GM19372 (cell line): ENCODE data around the gene SERPINE3.

Experiments used
- ATAC-seq: cut with Tn5 transposase; IDR thresholded peaks from one replicate; pipeline ENCODE4 v1.9.1; 2021; ENCODE audit warnings: mild to moderate bottlenecking, low read depth, moderate library complexity; ENCODE audit not compliant: unreplicated experiment

Gene SERPINE3

DNA sequence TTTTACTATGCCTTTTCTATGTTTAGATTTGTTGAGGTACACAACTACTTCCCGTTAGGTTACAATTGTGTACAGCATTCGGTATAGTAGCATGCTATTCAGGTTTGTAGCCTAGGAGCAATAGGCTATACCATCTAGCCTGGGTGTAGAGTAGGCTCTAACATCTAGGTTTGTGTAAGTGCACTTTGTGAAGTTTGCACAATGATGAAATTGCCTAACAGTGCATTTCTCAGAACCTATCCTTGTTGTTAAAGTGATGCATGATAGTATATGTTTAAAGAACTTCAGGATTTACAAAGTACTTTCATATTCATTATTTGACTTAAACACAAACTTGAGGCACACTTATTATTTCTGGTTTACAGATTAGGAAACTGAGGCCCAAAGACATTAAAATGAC lies 11.5 kb upstream of the SERPINE3 start:
- no peak for ATAC-seq

DNA sequence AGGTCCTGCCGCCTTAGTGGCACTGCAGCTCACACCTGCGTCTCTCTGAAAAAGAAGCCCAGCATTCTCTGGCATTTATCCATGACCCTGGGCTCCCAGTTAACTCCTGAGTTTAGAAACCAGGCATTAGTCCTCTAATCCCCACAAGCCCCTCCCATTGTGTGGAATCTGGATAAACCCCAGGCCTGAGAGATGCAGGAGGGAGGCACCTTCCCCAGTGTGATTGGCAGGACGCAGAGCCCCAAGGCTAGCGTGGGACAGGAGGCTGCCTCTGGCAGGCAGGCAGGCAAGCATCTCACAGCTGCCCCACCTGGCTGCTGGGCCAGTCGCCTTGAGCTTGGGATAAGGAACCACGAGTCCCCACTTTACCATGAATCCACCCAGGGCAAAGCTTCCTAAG lies 11.0 kb upstream of the SERPINE3 start:
- ATAC-seq = no peak

DNA sequence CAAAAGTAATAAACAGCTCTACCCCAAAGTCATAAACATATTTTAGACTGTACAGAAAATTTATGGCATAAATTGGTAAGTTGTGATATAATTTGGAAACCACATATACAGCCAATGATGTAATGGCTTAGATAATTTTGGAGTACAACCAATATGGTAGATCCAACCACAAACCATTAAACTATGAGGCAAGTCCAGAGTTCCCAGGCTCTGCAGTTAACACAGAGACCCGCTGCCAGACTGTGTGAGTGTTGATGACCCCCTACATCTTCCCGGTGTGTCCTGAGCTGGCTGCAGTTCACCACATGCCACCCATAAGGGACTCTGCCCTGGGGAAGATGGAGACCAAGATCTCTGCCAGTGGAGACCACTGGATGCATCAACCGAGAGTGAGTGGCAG lies 9.9 kb upstream of the SERPINE3 start:
- ATAC-seq = no peak

DNA sequence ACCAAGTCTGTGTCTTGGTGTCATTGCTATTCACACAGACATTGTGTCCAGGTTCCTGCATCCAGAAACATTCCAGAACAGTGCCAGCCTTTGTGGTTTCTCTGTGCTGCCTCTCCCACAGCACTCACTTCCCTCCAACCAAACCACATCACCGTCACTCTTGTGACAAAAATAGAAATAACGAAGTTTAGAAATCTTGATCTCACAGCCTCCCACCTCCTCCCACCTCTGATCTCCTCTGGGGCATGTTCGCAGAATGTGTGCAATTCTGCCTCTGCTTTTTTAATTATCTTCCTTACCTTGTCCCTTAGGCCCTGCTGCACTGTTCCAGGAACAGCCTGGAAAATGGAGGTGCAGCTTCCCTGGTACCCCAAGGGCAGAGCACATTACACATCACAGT lies 8.7 kb upstream of the SERPINE3 start:
- peak; percentile 45 for ATAC-seq

DNA sequence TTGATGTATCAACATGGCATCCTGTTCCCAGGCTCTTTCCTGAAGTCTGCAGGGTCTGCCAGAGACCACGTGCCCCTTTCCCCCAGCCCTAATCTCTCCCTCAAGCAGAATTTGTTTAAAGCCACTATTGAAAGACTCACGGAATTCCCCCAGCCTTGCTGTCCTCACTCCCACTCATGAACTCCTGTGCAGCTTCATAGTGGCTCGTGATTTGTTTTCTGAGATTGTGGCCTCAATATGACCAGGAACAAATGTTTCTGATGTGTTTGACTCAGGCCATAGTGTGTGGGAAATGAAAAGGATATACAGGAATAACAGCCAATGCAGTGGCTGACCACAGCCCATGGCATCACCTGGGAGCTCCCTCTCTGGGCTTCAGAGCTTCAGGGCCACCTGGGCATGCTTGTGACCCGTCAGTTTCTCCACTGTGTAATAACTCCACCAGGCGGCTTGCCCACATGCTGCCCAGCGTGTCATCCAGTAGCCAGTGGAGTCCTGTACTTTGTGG lies 8.1 kb upstream of the SERPINE3 start:
- ATAC-seq = peak; percentile 48

DNA sequence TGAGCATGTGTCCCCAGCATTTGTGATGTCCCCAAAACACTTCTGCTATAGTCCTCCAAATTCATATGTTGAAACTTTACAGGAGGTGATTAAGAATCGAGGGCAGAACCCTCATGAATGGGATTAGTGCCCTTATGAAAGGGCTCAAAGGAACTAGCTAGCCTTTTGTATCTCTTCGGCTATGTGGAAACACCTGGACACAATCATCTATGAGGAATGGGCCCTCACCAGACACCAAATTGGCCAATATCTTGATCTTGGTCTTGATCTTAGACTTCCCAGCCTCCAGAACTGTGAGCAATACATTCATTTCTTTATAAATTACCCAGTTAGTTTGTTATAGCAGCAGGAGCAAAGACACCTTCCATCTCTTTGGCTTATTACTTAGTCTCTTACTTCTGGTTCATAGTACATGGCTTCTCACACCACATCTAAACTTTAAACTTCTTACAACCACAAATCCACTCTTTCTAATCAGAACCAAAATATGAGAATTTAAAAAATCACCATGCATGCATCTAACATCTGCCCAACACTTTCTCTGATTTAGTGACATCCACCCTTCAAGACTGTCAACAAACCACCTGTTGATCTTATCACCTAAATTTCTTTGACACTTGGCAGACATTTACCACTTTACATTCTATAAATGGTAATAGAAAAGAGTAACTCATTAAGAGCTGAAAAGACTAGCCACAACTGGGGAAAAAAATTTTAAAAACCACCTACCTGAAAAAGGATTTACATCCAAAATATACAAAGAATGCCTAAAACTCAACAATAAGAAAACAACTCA lies 6.7 kb upstream of the SERPINE3 start:
- no peak for ATAC-seq

DNA sequence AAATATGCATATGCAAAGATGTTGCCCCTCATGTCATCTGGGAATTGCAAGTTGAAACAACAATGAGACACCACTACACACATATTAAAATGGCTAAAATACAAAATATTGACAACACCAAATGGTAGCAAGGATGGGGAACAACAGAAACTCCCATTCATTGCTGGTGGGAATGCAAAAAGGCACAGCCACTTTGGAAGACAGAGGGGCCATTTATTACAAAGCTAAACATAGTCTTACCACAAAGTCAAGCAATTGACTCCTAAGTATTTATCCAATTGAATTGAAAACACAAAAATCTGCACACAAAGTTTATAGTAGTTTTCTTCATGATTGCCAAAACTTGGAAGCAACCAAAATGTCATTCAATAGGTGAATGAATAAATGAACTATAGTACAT lies 6.1 kb upstream of the SERPINE3 start:
- no peak for ATAC-seq

DNA sequence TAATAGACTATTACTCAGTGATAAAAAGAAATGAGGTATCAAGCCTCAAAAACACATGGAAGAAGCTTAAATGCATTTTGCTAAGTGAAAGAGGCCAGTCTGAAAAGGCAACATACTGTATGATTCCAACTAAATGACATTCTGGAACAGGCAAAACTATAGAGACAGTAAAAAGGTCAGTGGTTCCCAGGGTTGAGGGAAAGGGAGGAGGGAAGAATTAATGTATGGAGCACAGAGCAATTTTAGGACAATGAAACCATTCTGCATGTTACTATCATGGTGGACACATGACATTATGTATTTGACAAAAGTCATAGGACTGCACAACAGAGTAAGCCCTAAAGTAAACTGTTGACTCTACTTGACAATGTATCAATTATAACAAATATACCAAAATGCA lies 5.7 kb upstream of the SERPINE3 start:
- no peak for ATAC-seq

DNA sequence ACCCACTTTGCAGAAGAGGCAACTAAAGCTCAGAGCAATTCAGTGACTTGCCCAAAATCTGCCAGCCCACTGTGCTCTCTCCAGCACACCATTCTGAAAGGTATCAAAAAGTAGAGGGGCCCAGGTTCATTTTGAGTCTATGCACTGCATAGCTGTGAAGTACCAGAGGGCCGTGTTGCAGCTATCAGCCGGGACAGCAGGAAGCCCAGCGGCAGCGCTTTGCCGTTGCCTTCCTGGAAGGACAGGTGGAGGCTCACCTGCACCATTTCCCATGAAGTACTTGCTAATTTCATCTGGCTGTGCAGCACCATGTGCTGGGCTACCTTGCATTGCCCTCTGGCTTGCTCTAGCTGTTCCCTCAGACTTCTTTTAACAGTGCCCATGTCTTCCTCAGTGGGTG lies 2.7 kb upstream of the SERPINE3 start:
- ATAC-seq = no peak

DNA sequence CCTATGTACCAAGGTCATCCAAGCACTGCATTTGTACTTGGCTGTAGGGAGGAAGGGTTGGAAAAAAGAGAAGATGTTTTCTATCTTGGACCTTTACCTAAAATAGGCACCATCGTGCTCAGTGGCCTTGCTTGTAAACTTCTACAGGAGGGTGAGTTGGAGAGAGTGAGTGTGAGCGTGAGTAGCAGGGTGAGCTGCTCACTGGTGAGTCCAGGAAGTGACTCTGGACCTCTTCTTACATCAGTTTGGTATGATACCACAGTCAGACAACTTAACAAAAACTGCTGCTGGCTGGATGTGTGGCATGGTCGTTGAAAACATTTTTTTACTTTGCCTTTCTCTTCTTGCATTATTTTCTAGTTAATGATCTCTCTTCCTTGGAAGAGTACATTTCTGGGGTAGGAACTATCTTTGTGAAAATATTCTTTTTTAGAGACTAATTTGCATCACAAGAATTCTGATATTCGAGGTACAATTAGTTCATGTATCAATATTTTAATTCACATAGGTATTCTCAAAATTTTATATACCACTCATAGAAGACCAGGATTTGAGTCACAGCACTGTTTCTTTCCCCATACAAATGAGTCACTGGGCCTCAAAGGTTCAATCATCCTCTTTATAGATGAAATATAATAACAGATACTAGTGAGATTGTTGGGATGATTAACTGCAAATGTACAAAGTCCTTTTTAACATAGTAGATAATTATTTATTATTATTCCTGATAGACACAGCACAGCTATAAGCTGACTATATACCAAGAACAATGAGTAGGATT lies 651 bp downstream of the SERPINE3 start:
- ATAC-seq = no peak

DNA sequence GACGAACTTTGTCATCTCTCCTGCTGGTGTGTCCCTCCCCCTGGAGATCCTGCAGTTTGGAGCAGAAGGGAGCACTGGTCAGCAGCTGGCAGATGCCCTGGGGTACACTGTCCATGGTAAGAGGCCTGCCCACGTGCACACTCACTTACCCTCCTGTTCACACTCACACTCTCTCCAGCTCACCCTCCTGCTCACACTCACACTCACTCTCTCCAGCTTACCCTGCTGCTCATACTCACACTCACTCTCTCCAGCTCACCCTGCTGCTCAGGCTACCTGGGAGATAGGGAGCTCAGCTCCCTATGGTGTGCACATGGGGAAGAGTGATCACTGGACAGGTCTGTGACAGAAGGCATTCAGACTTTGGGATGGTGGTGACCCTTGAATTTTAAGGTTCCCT lies 1.7 kb downstream of the SERPINE3 start:
- ATAC-seq = no peak

DNA sequence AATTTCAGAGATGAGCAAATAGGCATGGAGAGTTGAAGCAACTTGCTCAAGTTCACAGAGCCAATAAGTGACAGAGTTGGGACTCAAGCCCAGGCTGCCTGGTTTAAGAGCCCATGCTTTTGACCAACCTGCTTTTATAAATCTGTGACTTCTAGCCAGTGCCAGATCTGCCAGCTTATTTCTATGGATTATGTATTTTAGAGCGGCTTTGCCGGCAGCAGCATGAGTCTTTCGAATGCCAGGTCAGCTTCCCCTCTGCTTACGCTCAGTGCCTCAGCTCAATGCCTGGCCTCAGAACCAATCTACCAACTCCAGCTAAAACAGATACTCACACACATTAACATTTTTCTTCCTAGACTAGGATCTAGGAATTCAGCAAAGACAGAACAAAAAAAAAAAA lies 2.3 kb downstream of the SERPINE3 start:
- no peak for ATAC-seq

DNA sequence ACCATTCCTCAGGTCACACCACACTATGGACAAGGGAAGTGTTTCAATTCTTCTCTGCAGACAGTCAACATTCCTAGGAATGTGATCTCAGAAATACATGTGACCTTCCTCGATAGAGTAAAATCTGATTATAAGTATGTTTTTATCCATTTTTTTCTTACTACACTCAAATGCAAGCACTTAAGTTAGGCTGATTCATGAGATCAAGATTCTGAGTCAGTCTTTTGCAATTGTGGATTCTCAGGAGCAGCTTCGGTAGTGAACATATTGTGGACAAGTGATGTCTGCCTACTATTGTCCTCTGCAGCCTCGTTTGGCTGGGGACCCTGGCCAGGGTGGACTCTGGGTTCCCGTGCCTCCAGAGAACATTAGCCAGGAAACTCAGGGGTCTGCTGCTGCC lies 3.2 kb downstream of the SERPINE3 start:
- no peak for ATAC-seq

DNA sequence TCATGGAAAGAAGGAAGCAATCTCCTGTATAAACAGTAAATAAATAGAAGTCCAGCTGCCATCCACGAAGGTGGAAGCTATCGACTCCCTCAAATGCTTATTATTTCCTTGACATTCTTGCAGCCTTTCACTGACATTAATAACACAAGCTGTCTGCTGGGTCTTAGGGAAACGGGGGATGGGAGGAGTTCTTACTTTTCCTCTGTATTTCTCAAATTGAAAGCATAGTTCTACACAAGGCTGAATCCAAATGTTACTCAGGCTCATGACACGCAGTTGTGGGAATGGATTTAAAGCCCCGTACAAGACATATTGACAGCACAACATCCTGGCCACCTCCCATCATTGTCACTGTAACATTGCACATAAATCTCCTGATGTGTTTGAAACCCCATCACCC lies 4.0 kb downstream of the SERPINE3 start:
- ATAC-seq = no peak

DNA sequence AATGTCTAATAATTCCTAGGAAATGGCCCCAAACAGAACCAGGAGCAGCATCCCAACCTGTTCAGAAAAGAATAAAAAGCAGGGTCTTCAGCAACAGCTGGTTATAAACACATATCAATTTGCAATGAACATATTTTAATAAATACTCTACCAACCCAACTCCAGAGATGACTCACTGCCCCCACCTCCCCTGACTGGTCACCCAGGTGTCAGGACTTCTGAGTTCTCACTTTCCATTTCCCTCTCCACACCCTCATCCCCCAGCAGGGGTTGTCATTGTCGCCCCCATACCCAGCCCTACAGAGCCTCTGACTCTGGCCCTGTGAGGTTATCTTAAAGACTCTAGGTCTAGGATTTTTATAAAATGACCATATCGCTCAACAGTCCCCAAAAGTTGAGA lies 6.9 kb downstream of the SERPINE3 start:
- no peak for ATAC-seq

DNA sequence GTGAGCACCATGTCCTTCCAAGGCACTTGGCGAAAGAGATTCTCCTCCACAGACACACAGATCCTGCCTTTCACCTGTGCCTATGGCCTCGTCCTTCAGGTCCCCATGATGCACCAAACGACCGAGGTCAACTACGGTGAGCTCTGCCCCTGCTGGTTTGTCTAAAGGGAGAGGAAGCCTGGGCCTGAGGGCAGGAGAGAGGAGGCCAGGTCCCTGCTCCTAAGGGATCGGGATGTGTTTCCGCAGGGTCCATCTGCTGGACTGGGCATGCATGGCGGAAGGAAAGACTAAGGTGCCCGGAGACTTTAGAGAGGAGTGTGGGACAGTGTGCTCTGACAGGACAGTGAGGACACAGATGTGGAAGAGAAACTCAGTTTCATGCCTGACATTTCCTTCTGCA lies 7.6 kb downstream of the SERPINE3 start:
- no peak for ATAC-seq

DNA sequence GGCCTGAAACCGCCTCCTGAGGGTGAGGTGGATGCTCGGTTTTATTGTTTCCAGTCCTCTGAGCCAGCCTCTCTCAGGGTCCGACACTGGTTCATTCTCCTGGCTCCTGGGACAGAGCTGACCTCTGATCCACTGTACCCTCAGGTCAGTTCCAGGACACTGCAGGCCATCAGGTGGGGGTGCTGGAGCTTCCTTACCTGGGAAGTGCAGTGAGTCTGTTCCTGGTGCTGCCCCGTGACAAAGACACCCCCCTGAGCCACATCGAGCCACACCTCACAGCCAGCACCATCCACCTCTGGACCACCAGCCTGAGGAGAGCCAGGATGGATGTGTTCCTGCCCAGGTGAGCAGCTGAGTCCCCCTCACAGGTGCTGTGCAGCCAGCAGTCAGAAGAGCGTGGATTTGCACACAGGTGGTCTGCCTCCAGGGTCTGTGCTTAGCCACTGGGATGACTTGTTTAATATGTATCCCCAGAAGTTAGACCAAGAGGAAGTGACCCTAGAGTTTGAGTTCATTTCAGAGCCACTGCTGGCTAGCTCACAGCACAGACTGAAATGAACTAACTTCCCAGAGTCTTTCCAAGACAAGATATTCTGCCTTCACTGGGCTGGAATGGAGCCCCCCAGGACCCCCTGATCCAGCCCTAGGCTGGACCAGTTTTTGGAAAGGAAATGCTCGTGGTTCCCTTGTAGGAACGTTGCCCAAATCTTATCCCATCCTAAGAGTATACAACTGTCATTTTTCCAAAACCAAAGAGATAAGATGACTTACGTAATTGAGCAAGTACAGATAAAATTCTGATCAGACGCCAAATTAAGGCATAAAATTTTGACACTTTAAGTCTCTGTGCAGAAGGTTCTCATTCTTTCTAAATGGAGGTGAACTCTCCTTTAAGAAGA lies 8.8 kb downstream of the SERPINE3 start:
- no peak for ATAC-seq

DNA sequence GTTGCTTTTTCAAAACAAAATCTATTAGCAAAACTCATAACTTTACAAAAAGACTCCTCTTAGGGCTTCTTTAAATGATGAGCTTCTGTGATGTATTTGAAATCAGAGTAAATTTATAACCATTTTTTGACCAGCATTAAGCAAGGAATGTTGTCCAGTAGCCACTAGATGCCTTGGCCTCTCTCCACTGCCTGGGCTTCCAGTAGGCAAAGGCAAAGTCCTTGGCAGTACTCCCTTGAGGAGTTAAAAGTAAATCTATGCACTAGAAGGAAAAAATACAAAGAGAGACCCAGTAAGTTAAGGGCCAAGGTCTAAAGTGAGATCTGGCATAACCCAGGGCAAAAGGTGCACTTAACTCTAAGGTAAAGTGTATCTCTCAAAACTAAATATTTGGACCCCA lies 9.5 kb downstream of the SERPINE3 start:
- no peak for ATAC-seq

DNA sequence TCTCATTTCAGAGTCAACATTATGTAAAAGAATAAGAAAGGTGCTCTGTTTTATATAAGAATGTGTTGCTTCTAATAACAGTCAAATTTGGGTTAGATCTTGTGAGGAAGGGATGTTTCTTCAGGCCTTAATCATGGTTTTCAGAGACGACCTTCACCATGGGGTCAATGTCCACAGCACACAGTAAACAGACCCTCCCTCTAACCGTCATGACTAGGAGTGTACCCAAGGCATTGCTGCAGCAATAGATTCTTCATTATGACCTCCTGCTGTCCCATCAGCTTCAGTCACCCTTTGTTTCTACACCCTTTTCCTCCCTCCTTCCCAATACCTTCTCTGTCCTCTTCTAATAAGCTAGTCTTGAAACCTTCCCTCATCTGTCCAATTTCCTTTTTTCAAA lies 15.7 kb downstream of the SERPINE3 start:
- no peak for ATAC-seq

DNA sequence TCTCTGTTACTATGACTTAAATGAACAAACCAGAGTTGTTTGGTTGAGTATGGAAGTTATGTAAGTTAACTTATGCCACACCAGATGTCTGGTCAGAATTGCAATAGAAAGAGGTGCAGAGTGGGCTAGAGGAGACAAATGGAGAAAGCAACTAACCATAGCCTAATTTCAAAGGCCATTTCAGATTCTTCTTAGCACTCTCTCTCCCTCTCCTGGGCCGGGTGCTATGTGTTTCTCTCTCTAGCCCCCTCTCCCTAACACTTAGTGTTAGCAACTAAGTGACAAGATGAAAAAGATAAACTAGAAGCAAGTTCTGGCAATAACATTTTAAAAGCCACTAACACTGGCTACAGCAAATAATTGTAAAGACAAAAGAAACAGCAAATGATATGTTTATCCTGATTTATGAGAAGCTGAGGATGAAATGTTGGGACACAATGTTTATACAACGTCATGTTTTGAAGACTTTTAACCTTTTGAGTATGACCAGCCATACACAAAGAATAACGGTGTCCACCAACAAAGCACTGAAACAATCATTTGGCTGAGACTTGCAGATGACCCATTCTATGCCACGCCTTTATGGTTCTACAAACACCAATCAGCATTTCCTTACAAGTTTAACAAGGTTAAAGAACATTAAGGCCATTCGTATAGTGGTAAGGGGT lies 18.6 kb downstream of the SERPINE3 start:
- ATAC-seq = no peak
